Stimulated activated CD8-positive, alpha-beta memory T cell treated with anti-CD3 and anti-CD28 coated beads, Interleukin-15, amount 100 ng/mL, for 4 hours (primary cell): ENCODE results near the gene S100A2.

Experiments
- DNase-seq, 2 donors: peaks; one replicate each; pipeline ENCODE4 v3.0.0-alpha.2; 2020; ENCODE audit warnings: low read depth in 2 of 2

S100A2 gene

GRCh38 chr1:153565529-153566374, at the start of gene S100A2:
Gene S100A2 (minus strand): TSS chr1:153565844. CDS start chr1:153563877, 1,967 bp downstream.
- DNase-seq = peak in 1 of 2 donors; percentile 26

GRCh38 chr1:153615406-153615805, 49.8 kb upstream of the S100A2 start:
- no peak for DNase-seq

DNA sequence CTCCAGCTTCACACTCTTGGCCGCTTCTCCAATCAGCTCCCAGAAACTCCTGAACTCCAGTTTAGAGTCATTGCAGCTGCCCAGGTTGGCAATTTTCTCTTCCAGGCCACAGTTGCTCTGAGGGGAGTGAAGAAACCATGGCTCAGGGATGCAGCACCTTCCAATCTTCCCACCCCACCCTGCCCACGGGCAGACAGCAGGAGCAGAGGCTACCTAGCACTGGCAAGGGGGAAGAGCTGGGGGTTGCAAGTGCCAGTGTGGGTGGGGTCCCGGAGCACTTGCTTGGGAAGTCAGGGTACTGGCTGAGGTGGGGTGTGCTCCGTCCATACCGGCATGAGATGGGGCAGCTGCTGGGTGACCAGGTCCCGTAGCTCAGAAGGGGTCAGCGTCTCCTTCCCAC, 49.3 kb upstream of the S100A2 start:
- no peak for DNase-seq

GRCh38 chr1:153614189-153614900, 48.7 kb upstream of the S100A2 start:
- DNase-seq = no peak

- DNase-seq = no peak
These were observed 47.8 kb upstream of the S100A2 start for GRCh38 chr1:153613406-153613805.

DNA sequence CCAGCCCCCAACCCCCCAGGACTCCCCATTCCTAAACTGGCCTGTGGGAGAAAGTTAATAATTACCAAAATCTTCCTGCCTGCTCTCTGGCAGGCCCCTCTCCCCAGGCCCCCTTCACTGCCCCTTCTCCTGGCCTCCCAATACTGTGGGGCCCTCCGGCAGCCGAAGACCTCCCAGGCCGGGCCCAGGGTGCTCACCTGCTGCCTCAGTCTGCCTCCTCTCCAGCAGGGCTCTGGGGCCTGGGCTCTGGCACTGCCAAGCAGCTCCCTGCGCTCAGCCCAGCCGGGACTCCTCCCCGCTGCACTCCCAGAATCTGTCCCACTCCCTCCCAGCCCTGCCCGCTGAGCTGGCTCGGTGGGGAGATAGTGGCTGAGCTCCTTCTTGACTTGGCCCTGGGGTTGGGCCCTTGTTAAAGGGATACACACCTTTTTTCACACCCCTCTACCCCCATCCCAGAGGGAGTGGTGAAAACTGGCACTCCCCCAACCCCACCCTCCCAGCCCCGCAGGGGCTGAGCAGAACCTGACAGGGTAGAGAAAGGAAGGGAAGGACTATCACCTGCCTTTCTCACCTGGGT, 47.2 kb upstream of the S100A2 start, which contains the start of gene S100A16:
TSS of gene S100A16 (minus strand) at position 383 of the 577 bp plus-strand sequence. CDS start 4,986 bp downstream, outside the sequence.
- no peak for DNase-seq

- no peak for DNase-seq
These were observed 46.6 kb upstream of the S100A2 start for GRCh38 chr1:153612111-153612754.

DNA sequence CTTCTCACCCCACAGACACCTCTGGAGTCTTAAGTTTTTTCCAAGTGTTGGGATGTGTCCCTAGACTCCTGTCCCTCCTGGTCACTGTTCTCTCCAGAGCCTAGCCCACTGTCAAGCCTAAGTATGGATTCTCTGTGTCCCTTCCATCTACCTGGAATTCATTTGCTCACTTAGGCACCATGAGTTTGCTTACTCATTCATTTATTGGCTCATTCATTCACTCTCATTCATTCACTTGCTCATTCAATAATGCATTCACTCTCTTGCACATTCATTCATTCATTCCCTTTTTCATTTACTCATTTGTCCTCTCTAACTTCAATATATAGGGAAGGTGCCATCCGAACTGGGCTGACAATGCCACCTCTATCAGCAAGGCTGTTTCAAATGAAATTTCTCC, 45.7 kb upstream of the S100A2 start:
- DNase-seq = no peak

DNA sequence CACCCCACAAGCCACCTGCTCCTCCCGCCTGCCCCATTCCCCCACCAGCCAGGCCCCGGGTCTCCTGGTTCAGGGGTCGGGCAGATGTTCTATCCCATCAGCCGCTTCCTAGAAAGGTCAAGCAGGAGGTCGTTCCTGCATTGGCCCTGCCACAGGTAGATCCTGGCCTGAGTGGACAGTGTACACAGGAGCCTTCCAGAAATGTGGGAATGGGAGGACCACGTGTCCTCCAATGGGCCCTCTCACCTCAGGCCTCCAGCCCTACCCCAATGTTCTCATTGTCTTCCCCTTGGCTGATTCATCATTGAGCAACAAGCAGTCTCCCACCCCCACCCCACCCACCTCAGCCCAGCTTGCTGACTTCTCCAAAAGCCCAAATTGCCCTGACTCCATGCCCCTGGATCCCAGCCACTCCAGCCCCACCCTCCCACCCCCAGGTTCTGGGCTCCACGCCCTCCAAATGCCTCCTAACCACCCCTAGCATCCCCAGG, 45.2 kb upstream of the S100A2 start:
- no peak for DNase-seq

DNA sequence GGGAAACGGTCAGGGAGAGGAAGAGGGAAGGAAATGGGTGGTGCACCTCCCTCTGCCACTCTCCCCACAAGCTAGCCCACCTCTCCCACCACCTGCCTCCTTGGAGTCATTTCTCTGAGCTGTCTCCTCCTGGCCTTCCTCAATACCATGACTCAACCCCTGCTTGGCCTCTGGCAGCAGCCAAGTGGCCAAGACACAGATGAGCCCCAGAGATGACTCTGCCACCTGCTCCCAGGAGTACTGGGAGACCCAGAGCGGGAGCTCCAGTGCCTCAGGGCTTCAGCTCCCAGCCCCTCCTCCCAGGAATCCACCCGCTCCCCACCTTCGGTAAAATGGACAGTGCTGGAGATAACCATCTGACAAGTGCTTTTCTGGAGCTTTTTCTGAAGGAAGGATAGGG, 44.7 kb upstream of the S100A2 start:
- DNase-seq = no peak

DNA sequence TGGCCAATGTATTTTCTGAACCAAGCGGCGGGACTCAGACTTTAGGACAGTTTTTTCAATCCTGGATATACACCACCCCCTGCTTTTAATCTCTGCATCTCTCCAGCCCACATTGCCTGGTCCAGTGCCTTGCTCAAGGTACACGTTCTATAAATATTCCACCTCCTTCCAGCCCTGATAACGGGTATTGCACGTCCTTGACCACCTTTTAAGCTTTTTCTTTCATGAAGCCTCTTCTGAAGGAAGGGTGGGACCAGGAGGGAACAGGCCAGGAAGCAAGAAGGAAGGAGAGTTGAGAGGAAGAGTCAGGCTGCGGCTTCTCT, 43.9 kb upstream of the S100A2 start:
- no peak for DNase-seq

DNA sequence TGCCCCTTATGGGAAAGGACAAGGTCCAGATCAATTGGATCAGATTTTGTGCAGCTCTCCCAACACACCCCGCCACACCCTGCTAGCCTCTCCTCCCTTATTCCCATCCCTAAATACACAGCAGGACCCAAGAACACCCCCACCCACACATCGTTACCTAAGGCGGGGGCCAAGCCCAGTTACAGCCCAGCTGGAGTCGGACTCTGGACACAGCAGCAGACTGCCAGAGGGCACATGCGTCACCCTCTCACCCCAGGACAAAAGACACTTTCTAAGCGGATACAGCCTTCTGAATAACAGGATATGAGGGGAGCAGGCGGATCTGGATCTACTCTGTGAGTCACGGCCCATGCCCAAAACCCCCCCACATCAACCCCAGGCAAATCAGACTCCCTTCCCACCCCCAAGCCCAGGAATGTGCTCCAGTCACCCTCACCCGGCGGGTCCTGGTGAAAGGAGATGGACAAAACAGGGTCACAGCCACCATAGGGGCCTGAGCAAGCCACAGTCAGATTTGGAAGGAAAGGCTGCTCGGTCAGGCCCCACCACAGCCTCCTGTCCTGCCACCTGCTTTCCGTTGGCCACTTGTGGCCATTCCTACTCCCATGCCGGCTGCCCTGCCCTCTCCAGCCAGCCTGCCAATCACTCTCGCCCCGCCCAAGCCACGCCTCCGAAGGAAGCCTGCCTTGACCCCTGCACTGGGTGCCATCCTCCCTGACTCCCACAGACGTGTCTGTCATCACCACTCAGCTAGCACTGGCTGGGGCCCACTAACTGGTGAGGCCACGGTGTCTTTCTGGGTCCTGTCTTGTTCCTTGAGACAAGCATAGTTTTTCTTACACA, 43.3 kb upstream of the S100A2 start:
- no peak for DNase-seq

GRCh38 chr1:153608089-153608682, 42.5 kb upstream of the S100A2 start:
- no peak for DNase-seq

DNA sequence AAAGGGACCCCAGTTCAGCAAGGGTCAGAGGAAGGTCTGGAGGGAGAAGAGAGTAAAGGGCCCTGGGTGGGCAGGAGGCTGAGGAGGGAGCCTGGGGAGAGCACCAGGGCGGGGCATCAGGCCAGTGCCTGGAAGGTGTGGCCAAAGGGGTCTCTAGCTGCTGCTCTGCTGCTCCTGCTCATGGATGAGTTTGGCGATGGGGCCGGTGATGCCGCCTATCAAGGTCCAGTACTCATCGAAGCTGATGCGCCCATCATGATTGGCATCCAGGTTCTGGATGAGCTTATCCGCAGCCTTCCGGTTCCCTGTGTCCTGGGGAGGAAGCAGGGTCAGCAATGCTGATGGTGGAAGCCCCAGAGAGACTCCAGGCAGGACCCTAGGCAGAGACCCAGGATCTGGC, 41.7 kb upstream of the S100A2 start:
- no peak for DNase-seq

DNA sequence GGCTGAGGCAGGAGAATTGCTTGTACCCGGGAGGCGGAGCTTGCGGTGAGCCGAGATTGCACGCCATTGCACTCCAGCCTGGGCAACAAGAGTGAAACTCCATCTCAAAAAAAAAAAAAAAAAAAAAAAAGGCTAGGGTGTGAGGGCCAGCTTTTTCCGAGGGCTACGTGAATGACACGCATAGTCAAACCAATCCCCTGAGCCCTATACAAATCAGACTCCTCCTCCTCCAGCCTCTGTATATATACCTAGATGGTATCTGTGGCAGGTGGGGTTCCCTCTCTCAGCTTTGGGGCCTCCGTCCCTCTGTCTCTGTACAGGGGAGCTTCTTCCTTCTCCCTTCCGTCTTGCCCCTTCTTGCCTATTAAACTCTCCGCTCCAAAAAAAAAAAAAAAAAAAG, 40.5 kb upstream of the S100A2 start:
- DNase-seq = no peak

- DNase-seq = no peak
These were observed 37.1 kb upstream of the S100A2 start for GRCh38 chr1:153602749-153603148.

- DNase-seq = no peak
These were observed 34.2 kb upstream of the S100A2 start for GRCh38 chr1:153599847-153600246.

- no peak for DNase-seq
These were observed 32.9 kb upstream of the S100A2 start for GRCh38 chr1:153598309-153599172.

DNA sequence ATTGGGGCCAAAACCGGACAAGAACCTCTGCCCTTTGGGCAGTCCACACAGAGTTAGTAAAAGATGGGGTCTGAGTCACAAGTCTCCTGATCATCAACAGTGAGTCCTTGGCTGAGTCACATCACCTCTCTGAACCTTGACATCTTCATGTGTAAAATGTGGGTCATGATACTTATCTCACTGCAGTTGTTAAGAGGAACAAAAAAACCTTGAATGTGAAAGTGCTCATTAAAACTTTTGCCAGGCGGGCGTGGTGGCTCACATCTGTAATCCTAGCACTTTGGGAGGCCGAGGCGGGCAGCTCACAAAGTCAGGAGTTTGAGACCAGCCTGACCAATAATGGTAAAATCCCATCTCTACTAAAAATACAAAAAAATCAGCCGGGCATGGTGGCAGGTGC, 31.6 kb upstream of the S100A2 start:
- DNase-seq = no peak

- DNase-seq = no peak
These were observed 27.1 kb upstream of the S100A2 start for GRCh38 chr1:153592748-153593147.
